ENCODE results near the gene SASS6.

Gene SASS6
- 14.9 to 20.1 (median 16.6) reads per million in 4 experiments for total RNA-seq

DNA sequence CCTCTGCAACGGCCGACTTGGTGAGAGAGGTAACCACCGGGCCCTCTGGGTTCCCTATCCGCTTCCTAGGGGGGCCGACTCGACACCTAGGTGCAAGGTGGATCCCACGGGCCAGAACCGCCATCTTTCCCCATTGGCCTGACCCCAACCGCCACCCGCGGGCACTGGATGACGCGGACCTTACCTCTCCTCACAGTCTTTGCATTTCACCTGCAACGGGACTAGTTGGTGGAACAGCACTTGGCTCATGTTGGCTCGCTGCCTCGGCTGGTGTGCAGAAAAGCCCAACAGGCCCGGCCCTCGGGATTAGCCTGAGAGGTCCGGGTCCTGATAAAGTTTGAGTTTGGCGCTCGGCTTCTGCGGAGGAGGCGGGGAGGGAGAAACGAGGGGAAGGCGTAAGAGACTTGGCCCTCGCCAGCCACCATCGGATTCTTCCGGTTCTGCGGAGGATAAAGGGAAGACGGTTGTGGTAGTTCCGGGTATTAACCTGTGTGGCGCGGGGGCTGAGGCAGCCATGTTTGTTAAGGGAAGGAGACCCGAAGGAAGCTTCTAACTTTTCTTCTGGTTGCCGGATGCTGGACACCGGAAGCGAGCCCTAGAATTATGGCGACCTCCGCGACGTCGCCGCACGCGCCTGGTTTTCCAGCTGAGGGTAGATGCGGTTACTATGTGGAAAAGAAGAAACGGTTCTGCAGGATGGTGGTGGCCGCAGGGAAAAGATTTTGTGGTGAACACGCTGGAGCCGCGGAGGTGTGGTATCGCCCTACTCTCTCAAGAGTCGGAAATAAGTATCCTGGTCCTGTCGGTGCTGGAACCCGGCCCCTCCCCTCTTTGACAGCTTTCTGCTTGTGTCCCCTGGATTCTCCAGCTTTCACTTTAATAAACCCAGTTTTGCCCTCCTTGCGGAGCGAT is at the start of gene SASS6, which contains the start of gene TRMT13:
TSS of gene SASS6 (minus strand) at position 365 of the 912 bp plus-strand sequence. CDS start at position 249, 116 bp downstream.
TSS of gene TRMT13 (plus strand) at position 598 of the 912 bp plus-strand sequence. CDS start at position 604, 6 bp downstream.
- peak; percentile 91 for DNase-seq

DNA sequence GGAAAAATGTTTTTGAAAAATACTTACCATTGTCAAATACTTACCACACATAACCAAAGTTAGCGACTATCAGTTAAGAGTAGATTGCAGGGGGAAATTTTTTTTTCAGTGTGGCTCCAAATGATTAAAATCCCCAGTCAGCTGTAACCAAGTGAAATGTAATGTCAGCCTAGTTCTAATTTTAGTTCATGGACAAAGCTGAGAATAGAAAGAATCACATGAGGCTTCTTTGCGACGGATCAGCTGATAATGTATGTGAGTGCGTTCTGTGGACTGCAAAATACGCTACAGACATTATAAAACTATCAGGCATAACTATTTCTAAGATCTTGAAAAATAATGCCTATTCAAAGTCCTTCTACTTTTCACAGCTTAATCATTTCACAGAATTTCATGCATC is 45.4 kb upstream of the SASS6 start, which contains the start of gene LRRC39:
TSS of gene LRRC39 (minus strand) at position 166 of the 400 bp plus-strand sequence. CDS start 9,740 bp downstream, outside the sequence.
- DNase-seq = no peak

- no peak for DNase-seq
Observed at GRCh38 chr1:100177295-100178041, 44.7 kb upstream of the SASS6 start.

GRCh38 chr1:100168051-100168450 is 35.3 kb upstream of the SASS6 start:
- no peak for DNase-seq

- DNase-seq = no peak
Observed at GRCh38 chr1:100164702-100165101, 32.0 kb upstream of the SASS6 start.

DNA sequence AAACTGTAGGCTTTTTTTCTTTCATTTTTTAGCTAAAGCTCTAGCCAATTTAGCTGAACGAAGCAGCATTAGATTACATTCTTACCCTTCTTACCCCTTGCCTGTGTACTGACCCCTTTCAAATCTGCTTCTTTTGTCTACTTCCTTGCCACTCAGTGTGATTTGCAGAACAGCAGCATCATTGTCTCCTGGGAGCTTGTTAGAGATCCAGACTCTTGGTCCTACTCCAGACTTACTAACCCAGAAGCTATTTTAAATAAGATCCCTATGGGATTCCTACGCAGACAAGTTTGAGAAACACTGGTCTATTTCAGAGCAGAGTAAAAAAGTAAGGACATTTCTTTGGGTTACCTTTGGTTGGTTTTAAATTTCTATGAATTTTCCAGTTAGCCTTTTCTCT is 31.5 kb upstream of the SASS6 start:
- no peak for DNase-seq

DNA sequence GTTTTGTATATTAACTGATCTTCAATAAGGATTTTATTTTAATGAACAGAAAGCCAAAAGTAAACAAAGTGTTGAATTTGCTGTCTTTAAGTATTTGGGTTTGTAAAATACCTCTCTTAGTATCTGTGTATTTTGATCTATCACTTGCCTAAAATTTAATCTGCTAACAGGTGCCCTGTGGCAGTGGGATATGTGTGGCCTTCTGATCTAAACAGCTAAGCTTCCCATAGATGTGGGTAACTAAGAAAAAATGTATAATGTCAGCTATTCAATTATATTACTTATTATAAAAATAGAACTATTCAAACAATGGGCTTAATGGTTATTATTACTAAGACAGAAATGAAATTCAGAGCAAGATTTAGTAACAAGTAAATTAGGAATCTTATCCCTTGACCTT is 30.2 kb upstream of the SASS6 start:
- no peak for DNase-seq

GRCh38 chr1:100152271-100152670 is 19.5 kb upstream of the SASS6 start:
- no peak for DNase-seq

DNA sequence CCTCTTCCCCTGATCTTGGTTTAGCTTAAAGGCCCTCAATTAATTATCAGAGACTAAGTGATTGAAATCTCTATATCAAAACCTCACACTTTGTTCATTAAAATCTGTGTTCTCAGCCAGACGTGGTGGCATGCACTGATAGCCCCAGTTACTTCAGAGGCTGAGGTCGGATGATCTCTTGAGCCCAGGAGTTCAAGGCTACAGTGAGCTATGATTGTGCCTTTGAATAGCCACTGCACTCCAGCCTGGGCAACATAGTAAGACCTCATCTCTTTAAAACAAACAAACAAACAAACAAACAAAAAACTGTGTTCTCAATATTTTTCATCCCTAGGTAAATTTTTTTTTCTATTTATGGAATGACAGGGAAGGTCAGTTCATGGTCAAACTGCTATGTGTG is 18.9 kb upstream of the SASS6 start:
- DNase-seq = no peak

- DNase-seq = no peak
Observed at GRCh38 chr1:100147875-100148274, 15.1 kb upstream of the SASS6 start.

GRCh38 chr1:100146958-100147357 is 14.2 kb upstream of the SASS6 start:
- no peak for DNase-seq

- DNase-seq = no peak
Observed at GRCh38 chr1:100145116-100145515, 12.4 kb upstream of the SASS6 start.

DNA sequence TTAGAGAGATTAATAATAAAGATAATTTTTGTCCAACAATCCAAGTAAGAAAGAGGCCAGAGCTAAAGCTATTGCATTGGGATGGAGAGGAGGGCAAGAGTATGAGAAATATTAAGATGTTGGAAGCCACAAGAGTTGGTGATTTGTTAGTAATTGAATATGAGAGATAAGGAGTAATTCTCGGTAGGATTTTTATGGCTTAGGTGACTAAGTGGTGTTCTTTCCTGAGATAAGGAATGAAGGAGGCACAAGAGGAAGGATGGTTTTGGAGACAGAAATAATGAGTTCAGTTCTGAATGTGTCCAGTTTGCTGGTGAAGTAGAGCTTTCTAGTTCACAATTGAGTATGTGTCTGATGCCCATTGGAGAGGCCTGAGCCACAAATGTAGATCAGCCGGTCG is 9.6 kb upstream of the SASS6 start:
- DNase-seq = no peak

DNA sequence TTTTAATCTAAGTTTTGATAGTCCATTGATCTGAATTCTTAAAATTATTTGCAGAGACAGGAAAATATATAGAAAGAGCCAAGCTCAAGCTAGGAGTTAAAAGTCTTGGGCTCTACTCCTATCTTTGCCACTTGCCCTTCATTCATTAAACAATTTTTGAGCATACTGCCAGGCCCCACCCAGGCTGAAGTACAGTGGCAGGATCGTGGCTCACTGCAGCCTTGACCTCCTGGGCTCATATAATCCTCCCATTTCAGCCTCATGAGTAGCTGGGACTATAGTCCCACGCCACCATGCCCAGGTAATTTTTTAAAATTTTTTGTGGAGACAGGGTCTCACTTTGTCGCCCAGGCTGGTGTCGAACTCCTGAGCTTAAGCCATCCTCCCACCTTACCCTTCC is 8.5 kb upstream of the SASS6 start:
- DNase-seq = no peak

- no peak for DNase-seq
Observed at GRCh38 chr1:100137602-100138001, 4.9 kb upstream of the SASS6 start.

- no peak for DNase-seq
Observed at GRCh38 chr1:100134872-100135271, 2.1 kb upstream of the SASS6 start.

DNA sequence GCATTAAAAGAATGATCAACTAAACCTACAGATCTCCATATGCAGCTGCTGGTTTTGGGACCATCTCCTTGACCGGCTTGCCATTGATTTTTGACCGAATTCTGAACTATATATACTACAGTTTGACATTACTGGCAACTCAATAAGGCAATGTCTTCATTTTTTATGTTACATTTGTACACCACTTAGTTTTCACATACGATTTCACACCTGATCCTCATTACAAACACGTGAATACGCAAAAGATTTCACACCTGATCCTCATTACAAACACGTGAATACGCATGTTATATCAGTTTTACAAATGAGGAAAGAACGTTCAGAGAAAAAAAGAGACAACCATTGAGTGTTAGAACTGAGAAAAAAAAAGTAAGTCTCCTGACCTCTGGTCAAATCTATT is 1.1 kb downstream of the SASS6 start:
- no peak for DNase-seq

- no peak for DNase-seq
Observed at GRCh38 chr1:100130552-100131077, 2.1 kb downstream of the SASS6 start.

- DNase-seq = no peak
Observed at GRCh38 chr1:100127226-100127625, 5.5 kb downstream of the SASS6 start.

DNA sequence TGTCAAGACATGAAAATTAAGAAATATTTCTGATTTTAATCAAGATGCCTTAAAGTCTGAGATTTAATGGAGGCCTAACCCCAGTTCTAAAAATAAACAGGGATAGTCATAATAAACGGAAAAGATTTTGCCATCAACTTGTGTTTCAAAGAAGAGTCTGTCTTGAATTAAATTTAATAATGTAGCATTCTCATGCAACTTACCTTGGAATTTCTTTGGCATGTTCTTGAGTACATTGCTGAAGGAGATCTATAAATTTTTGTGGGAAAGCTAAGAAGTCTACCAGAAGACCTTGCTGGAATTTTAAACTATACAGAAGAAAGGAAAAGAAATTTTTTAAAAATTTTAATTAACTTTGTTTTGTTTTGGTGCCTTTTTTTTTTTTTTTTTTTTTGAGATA is 10.6 kb downstream of the SASS6 start:
- no peak for DNase-seq

GRCh38 chr1:100115524-100115923 is 17.2 kb downstream of the SASS6 start:
- no peak for DNase-seq

DNA sequence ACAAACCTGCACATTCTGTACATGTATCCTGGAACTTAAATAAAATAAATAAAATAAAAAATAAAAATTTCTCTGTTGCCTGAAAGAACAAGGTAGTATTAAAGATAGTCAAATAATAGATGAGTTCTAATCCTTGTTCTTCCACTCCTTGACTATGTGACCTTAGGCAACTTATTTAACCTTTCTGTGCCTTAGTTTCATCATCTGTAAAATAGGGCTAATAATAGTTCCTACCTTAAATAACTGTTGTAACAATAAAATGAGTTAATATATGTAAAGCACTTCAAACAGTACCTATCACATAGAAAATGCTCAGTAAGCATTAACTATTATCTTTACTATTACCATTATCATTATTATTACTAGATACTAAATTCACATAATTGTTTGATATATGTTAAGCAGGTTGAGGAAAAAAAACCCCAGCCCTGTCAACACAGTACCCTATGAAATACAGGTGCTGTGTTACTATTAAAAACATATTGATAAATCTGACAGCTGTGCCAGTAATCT is 23.1 kb downstream of the SASS6 start:
- no peak for DNase-seq

GRCh38 chr1:100107696-100108095 is 25.0 kb downstream of the SASS6 start:
- DNase-seq = no peak

Data from effector CD8-positive, alpha-beta T cell (primary cell).